ENCODE results near the gene SERPINE1.

DNA sequence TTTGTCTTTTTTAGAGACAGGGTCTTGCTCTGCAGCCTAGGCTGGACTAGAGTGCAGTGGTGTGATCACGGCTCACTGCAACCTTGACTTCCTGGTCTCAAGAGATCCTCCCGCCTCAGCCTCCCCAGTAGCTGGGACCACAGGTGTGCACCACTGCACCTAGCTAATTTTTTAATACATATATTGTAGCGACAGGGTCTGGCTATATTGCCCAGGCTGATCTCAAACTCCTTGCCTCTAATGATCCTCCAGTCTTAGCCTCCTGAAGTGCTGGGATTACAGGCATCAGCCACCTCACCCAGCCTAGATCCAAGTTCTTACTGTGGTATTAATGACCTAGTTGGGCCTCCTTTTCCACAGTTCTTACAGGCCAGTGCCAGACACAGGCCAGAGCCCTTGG, 11.7 kb upstream of the SERPINE1 start:
- no peak for TF ChIP-seq POLR2A (IDR thresholded peaks at IDR 0.05)
- TF ChIP-seq, protein P1, sequence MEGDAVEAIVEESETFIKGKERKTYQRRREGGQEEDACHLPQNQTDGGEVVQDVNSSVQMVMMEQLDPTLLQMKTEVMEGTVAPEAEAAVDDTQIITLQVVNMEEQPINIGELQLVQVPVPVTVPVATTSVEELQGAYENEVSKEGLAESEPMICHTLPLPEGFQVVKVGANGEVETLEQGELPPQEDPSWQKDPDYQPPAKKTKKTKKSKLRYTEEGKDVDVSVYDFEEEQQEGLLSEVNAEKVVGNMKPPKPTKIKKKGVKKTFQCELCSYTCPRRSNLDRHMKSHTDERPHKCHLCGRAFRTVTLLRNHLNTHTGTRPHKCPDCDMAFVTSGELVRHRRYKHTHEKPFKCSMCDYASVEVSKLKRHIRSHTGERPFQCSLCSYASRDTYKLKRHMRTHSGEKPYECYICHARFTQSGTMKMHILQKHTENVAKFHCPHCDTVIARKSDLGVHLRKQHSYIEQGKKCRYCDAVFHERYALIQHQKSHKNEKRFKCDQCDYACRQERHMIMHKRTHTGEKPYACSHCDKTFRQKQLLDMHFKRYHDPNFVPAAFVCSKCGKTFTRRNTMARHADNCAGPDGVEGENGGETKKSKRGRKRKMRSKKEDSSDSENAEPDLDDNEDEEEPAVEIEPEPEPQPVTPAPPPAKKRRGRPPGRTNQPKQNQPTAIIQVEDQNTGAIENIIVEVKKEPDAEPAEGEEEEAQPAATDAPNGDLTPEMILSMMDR (IDR thresholded peaks at IDR 0.05) = no peak

Measured in esophagus squamous epithelium (tissue), 4 donors.